Hepatocyte (in vitro differentiated cells): Measurements from ENCODE around the gene DHFR2. TPM values are rescaled to one million over a fixed set of nuclear protein-coding genes. Genes with fewer than 3 reads are reported as not detected.

Experiments used
- DNase-seq: peaks from one replicate; pipeline ENCODE4 v3.0.0-alpha.2; 2016; ENCODE audit warnings: low spot score
- H2AFZ ChIP-seq: fragments of 200-600 bp; sonication (generic); 2 replicates; pipeline ENCODE4 v1.6.0; 2016; ENCODE audit warnings: antibody characterized with exemption, mild to moderate bottlenecking
- H3K27ac ChIP-seq: fragments of 200-600 bp; sonication (generic); 2 replicates; pipeline ENCODE4 v1.5.1; 2016; ENCODE audit warnings: mild to moderate bottlenecking
- H3K27me3 ChIP-seq: fragments of 200-600 bp; sonication (generic); 2 replicates; pipeline ENCODE4 v1.6.1; 2016
- H3K36me3 ChIP-seq: fragments of 200-600 bp; sonication (generic); replicated peaks from 2 replicates; pipeline ENCODE4 v1.5.1; 2016; ENCODE audit warnings: low read depth; ENCODE audit not compliant: insufficient read depth
- H3K4me1 ChIP-seq: fragments of 200-600 bp; sonication (generic); 2 replicates; pipeline ENCODE4 v1.5.1; 2016; ENCODE audit warnings: mild to moderate bottlenecking, moderate library complexity; ENCODE audit not compliant: insufficient read depth
- H3K4me2 ChIP-seq: fragments of 200-600 bp; sonication (generic); 2 replicates; pipeline ENCODE4 v1.6.0; 2016
- H3K4me3 ChIP-seq: fragments of 200-600 bp; sonication (generic); 2 replicates; pipeline ENCODE4 v1.5.1; 2016; ENCODE audit warnings: mild to moderate bottlenecking
- H3K79me2 ChIP-seq: fragments of 200-600 bp; sonication (generic); 2 replicates; pipeline ENCODE4 v1.6.0; 2017; ENCODE audit warnings: mild to moderate bottlenecking
- H3K9me2 ChIP-seq: fragments of 200-600 bp; sonication (generic); replicated peaks from 2 replicates; pipeline ENCODE4 v1.6.0; 2017; ENCODE audit warnings: mild to moderate bottlenecking; ENCODE audit not compliant: insufficient read depth
- H3K9me3 ChIP-seq: fragments of 200-600 bp; sonication (generic); 2 replicates; pipeline ENCODE4 v1.5.1; 2016; ENCODE audit warnings: low read depth, mild to moderate bottlenecking
- H4K20me1 ChIP-seq: fragments of 200-600 bp; sonication (generic); 2 replicates; pipeline ENCODE4 v1.6.0; 2016; ENCODE audit warnings: mild to moderate bottlenecking; ENCODE audit not compliant: insufficient read depth, poor library complexity, severe bottlenecking
- EZH2 ChIP-seq: fragments of 200-600 bp; sonication (generic); IDR thresholded peaks from 2 replicates; pipeline ENCODE4 v1.6.1; 2016; ENCODE audit warnings: antibody characterized with exemption, mild to moderate bottlenecking, borderline replicate concordance
- EZH2phosphoT487 ChIP-seq: fragments of 200-600 bp; sonication (generic); IDR thresholded peaks from one replicate; pipeline ENCODE4 v1.6.1; 2018; ENCODE audit warnings: antibody characterized with exemption, mild to moderate bottlenecking, low read depth, moderate library complexity; ENCODE audit not compliant: unreplicated experiment, severe bottlenecking
- WGBS: methylation state at CpG from one replicate; pipeline ENCODE4 v1.1.6; 2016; ENCODE audit warnings: low lambda C conversion rate; ENCODE audit errors: missing lambda C conversion rate; 5-methylcytosine and 5-hydroxymethylcytosine counted together
- polyA plus RNA-seq: library from polyadenylated mRNA; unstranded; fragments of >200 nt; fragmentation: Nextera tagmentation; extraction: Ambion mirVana; gene quantifications from 2 replicates; pipeline ENCODE4 v1.2.1, GENCODE V29; 2016
- total RNA-seq: library from RNA; depleted of rRNA; stranded (reverse); fragments of >200 nt; gene quantifications from 2 replicates; pipeline ENCODE4 v1.2.3, GENCODE V29; 2014
- TF ChIP-seq, protein P1 (sequence below): fragments of 200-600 bp; sonication (generic); IDR thresholded peaks from 2 replicates; pipeline ENCODE4 v1.5.1; 2016; ENCODE audit warnings: antibody characterized with exemption, mild to moderate bottlenecking; ENCODE audit not compliant: poor library complexity

The DHFR2 gene
- total and polyA plus RNA-seq, 2 experiments from 2014 or later, result 6.5 to 7.9 TPM

DNA sequence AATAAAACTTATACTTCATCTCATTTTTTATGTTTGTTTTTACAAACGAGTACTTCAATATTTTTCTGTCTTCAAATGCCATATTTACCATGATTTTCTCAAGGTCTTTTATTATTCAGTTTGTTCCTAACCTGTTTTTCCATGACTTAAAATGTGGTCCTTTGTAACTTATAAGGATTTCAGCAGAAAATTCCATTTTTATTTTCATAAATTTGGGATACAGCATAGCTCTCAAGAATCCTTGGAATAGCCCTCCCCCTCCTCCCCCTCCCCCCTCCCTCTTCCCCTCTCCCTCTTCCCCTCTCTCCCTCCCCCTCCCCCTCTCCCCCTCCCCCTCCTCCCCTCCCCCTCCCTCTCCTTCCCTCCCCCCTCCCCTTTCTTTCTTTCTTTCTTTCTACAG lies 19.4 kb downstream of the DHFR2 start:
- WGBS, result 97% methylated on average over 1 of the region's 1 CpG
- Histone ChIP-seq H3K9me2 (no peaks in the 10 kb centered on the region), H4K20me1 (no peaks in the 10 kb centered on the region), H3K79me2 (no peaks in the 10 kb centered on the region), H3K4me3 (no peak overlapping the region), H3K27me3 (no peaks in the 10 kb centered on the region), H3K36me3 (no peaks in the 10 kb centered on the region), H3K27ac (no peak overlapping the region), H3K4me1 (no peaks in the 10 kb centered on the region), H3K4me2 (no peak overlapping the region), H2AFZ (no peak overlapping the region), H3K9me3 (no peaks in the 10 kb centered on the region)
- TF ChIP-seq, protein P1, sequence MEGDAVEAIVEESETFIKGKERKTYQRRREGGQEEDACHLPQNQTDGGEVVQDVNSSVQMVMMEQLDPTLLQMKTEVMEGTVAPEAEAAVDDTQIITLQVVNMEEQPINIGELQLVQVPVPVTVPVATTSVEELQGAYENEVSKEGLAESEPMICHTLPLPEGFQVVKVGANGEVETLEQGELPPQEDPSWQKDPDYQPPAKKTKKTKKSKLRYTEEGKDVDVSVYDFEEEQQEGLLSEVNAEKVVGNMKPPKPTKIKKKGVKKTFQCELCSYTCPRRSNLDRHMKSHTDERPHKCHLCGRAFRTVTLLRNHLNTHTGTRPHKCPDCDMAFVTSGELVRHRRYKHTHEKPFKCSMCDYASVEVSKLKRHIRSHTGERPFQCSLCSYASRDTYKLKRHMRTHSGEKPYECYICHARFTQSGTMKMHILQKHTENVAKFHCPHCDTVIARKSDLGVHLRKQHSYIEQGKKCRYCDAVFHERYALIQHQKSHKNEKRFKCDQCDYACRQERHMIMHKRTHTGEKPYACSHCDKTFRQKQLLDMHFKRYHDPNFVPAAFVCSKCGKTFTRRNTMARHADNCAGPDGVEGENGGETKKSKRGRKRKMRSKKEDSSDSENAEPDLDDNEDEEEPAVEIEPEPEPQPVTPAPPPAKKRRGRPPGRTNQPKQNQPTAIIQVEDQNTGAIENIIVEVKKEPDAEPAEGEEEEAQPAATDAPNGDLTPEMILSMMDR, result no peak
- DNase-seq, result no peak

DNA sequence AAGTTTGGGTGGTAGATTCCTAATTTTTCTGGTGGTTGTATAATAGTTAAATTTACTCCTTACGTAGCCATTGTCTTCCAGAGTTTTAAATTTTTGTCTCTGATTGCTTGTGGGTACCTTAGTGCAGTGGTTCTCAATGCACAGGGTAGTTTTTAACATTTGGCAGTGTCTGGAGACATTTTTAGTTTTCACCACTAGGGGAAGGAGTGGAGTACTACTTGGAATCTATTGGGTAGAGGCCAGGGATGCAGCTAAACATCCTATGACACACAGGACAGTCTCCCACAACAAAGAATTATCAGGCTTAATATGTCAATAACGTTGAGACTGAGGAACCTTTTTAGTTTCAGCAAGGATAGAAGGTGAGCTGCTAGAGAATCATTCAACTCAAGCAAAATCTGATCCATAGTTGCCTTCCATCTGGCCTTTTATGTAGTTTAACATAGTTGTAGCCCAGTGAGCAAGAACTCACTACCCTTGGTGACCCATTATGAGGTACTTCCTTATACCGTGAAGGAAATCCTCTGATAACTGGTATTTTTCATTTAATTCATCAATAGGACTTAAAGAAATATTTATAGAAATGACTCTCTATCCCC lies 25.7 kb downstream of the DHFR2 start:
- 83% methylated on average over 3 of the region's 3 CpGs for WGBS

DNA sequence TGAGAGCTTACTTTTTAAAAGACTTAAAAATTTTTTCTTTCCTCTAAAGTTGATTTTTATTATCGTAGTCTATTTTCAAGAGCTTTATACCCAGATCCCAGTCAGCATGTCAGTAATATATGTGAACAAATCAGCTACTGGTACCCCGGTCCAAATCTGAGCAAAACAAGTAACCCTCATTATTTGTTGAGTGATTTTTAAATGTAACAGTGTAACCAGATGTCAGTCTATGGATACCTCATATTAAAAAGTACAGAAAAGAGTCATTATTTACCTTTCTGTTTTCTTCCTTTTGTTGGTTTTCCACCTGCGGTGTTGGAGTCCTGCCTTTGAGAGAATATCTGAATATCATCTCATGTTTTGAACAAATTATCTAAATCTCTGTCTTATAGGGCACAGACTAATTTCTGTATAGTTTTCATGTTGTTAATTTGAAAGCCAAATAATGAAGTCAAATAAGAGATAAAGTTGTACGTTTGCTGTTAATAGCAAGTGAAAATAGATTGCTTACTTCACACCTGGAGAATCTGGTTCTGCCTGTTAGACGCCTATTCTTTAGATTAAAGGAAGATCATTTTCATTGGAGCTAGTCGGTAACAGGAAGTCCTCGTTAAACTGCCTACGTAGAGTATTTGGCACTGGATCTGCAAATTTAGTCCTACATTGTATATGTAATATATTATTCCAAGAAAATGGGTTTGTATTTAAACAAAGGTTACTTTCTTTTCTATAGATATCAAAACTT lies 34.5 kb downstream of the DHFR2 start, which contains the start of gene STX19:
Gene STX19 (minus strand): TSS at position 505 of the 745 bp plus-strand sequence. CDS start 13,328 bp downstream, outside the sequence.
- 73% methylated on average over 8 of the region's 8 CpGs for WGBS
- H3K27me3 ChIP-seq, result no peaks in the 10 kb centered on the region
- H3K4me2 ChIP-seq, result no peak within 1 kb of the TSS
- no peak within 1 kb of the TSS for H2AFZ ChIP-seq
- no peaks in the 10 kb centered on the region for H4K20me1 ChIP-seq
- H3K27ac ChIP-seq, result peak within 1 kb of the TSS; percentile 12
- no peaks in the 10 kb centered on the region for H3K79me2 ChIP-seq
- H3K9me3 ChIP-seq, result no peaks in the 10 kb centered on the region
- no peak for DNase-seq
- no peaks in the 10 kb centered on the region for H3K9me2 ChIP-seq
- TF ChIP-seq EZH2, result no peak
- no peaks in the 10 kb centered on the region for H3K4me1 ChIP-seq
- no peaks in the 10 kb centered on the region for H3K36me3 ChIP-seq
- no peak within 1 kb of the TSS for H3K4me3 ChIP-seq

More for the DNA sequence above, 25.7 kb downstream of the DHFR2 start:
- no peaks in the 10 kb centered on the region for H3K4me1 ChIP-seq
- no peaks in the 10 kb centered on the region for H3K9me3 ChIP-seq
- no peaks in the 10 kb centered on the region for H4K20me1 ChIP-seq
- no peak overlapping the region for H3K4me2 ChIP-seq
- no peaks in the 10 kb centered on the region for H3K36me3 ChIP-seq
- no peak overlapping the region for H3K27ac ChIP-seq
- TF ChIP-seq, protein P1, result peak; percentile 15
- TF ChIP-seq EZH2, result no peak
- TF ChIP-seq EZH2phosphoT487, result no peak
- H3K27me3 ChIP-seq, result no peaks in the 10 kb centered on the region
- H3K4me3 ChIP-seq, result no peak overlapping the region
- H2AFZ ChIP-seq, result no peak overlapping the region
- peak; percentile 7 for DNase-seq
- H3K79me2 ChIP-seq, result no peaks in the 10 kb centered on the region
- H3K9me2 ChIP-seq, result no peaks in the 10 kb centered on the region

GRCh38 chr3:94026623-94027022 lies 36.1 kb downstream of the DHFR2 start:
- H3K79me2 ChIP-seq, result no peaks in the 10 kb centered on the region
- no peak overlapping the region for H2AFZ ChIP-seq
- H3K4me1 ChIP-seq, result no peaks in the 10 kb centered on the region
- H3K4me2 ChIP-seq, result no peak overlapping the region
- H3K27ac ChIP-seq, result no peak overlapping the region
- H3K4me3 ChIP-seq, result no peak overlapping the region
- no peak for DNase-seq
- 94% methylated on average over 2 of the region's 2 CpGs for WGBS
- H4K20me1 ChIP-seq, result no peaks in the 10 kb centered on the region
- H3K9me2 ChIP-seq, result no peaks in the 10 kb centered on the region
- H3K36me3 ChIP-seq, result no peaks in the 10 kb centered on the region
- TF ChIP-seq, protein P1, result no peak
- TF ChIP-seq EZH2phosphoT487, result no peak
- no peak for TF ChIP-seq EZH2
- H3K9me3 ChIP-seq, result no peaks in the 10 kb centered on the region
- no peaks in the 10 kb centered on the region for H3K27me3 ChIP-seq
